Smooth muscle cell (in vitro differentiated cells): ENCODE measurements around the gene PIAS4. TPM values are rescaled to one million over a fixed set of nuclear protein-coding genes. Genes with fewer than 3 reads are reported as not detected.

Source experiments
- DNase-seq: peaks from one replicate; lab custom pipeline; 2025; ENCODE audit not compliant: unreplicated experiment; lab: John Stamatoyannopoulos, UW
- H2AFZ ChIP-seq: fragments of 200-600 bp; sonication (generic); 2 replicates; pipeline ENCODE4 v1.6.0; 2016; ENCODE audit warnings: antibody characterized with exemption, low read depth, mild to moderate bottlenecking
- H3F3A ChIP-seq: fragments of 200-600 bp; sonication (generic); 2 replicates; pipeline ENCODE4 v1.6.0; 2017; ENCODE audit warnings: antibody characterized with exemption, low read depth
- H3K27ac ChIP-seq: fragments of 200-600 bp; sonication (generic); 2 replicates; pipeline ENCODE4 v1.5.1; 2016; ENCODE audit warnings: low read depth, mild to moderate bottlenecking
- H3K27me3 ChIP-seq: fragments of 200-600 bp; sonication (generic); 2 replicates; pipeline ENCODE4 v1.6.1; 2016; ENCODE audit warnings: low read depth, mild to moderate bottlenecking
- H3K36me3 ChIP-seq: fragments of 200-600 bp; sonication (generic); 2 replicates; pipeline ENCODE4 v1.5.1; 2016; ENCODE audit warnings: low read depth
- H3K4me1 ChIP-seq: fragments of 200-600 bp; sonication (generic); 2 replicates; pipeline ENCODE4 v1.5.1; 2016; ENCODE audit warnings: low read depth
- H3K4me2 ChIP-seq: fragments of 200-600 bp; sonication (generic); 2 replicates; pipeline ENCODE4 v1.6.0; 2016; ENCODE audit warnings: mild to moderate bottlenecking
- H3K4me3 ChIP-seq: fragments of 200-600 bp; sonication (generic); 2 replicates; pipeline ENCODE4 v1.5.1; 2016; ENCODE audit warnings: mild to moderate bottlenecking
- H3K79me2 ChIP-seq: fragments of 200-600 bp; sonication (generic); 2 replicates; pipeline ENCODE4 v1.6.0; 2016; ENCODE audit warnings: low read depth, mild to moderate bottlenecking
- H3K9ac ChIP-seq: fragments of 200-600 bp; sonication (generic); 2 replicates; pipeline ENCODE4 v1.6.0; 2016; ENCODE audit warnings: low read depth
- H3K9me3 ChIP-seq: fragments of 200-600 bp; sonication (generic); replicated peaks from 2 replicates; pipeline ENCODE4 v1.5.1; 2016; ENCODE audit warnings: low read depth
- H4K20me1 ChIP-seq: fragments of 200-600 bp; sonication (generic); 2 replicates; pipeline ENCODE4 v1.6.0; 2016; ENCODE audit warnings: low read depth
- WGBS: methylation state at CpG from one replicate; pipeline ENCODE4 v1.1.7; 2016; ENCODE audit warnings: low lambda C conversion rate; 5-methylcytosine and 5-hydroxymethylcytosine counted together
- polyA plus RNA-seq: library from polyadenylated mRNA; unstranded; fragments of >200 nt; fragmentation: Nextera tagmentation; extraction: Ambion mirVana; gene quantifications from 2 replicates; pipeline ENCODE4 v1.2.1, GENCODE V29; 2016
- total RNA-seq: library from RNA; depleted of rRNA; stranded (reverse); fragments of >200 nt; gene quantifications from 2 replicates; pipeline ENCODE4 v1.2.3, GENCODE V29; 2014
- TF ChIP-seq, protein P1 (sequence below): fragments of 200-600 bp; sonication (generic); IDR thresholded peaks from 2 replicates; pipeline ENCODE4 v1.5.1; 2017; ENCODE audit warnings: borderline replicate concordance, mild to moderate bottlenecking, antibody characterized with exemption; ENCODE audit not compliant: insufficient read depth, poor library complexity, severe bottlenecking

The PIAS4 gene
- total and polyA plus RNA-seq, 2 experiments from 2014 or later, result 8.1 to 17.3 TPM

DNA sequence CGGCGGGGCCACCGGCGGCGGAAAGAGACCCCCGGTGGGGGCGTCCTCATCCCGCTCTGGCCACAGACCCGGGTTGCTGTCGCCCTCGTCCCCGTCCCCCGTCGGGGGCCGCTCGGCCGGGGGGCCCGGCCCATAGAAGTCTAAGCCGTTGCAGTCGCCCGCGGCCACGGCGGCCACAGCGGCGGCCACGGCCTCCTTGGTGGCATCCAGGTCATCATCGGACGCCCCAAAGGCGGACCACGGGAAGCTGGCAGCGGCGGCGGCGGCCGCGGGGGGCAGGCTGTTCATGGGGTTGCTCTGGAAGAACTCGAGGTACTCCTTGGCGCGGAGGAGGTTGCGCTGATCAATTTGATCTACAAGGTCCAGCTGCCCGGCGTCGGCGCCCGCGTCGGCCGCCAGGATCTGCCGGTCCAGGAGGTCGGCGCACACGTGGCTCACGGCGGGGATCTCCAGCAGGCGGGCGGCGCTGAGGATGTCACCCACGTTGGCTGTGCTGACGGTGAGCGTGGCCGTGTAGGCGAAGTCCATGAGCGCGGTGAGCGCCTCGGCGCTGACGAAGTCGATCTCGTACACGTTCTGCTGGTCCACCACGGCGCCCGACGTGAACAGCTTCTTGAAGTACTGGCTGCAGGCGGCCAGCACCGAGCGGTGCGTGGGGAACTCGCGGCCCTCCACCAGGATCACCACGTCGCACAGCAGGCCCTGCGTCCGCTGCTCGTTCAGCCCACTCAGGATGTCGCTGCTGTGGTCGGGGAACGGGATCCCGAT, 47.1 kb downstream of the PIAS4 start:
- H3K9ac ChIP-seq, result no peak overlapping the region
- no peaks in the 10 kb centered on the region for H3K27me3 ChIP-seq
- H3K79me2 ChIP-seq, result peaks cover 89% of the 10 kb centered on the region
- no peak for DNase-seq
- TF ChIP-seq, protein P1, sequence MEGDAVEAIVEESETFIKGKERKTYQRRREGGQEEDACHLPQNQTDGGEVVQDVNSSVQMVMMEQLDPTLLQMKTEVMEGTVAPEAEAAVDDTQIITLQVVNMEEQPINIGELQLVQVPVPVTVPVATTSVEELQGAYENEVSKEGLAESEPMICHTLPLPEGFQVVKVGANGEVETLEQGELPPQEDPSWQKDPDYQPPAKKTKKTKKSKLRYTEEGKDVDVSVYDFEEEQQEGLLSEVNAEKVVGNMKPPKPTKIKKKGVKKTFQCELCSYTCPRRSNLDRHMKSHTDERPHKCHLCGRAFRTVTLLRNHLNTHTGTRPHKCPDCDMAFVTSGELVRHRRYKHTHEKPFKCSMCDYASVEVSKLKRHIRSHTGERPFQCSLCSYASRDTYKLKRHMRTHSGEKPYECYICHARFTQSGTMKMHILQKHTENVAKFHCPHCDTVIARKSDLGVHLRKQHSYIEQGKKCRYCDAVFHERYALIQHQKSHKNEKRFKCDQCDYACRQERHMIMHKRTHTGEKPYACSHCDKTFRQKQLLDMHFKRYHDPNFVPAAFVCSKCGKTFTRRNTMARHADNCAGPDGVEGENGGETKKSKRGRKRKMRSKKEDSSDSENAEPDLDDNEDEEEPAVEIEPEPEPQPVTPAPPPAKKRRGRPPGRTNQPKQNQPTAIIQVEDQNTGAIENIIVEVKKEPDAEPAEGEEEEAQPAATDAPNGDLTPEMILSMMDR, result no peak
- H2AFZ ChIP-seq, result no peak overlapping the region
- WGBS, result 98% methylated on average over 54 of the region's 91 CpGs
- H3K4me1 ChIP-seq, result peaks cover 10% of the 10 kb centered on the region
- H3K4me2 ChIP-seq, result no peak overlapping the region
- peaks cover 98% of the 10 kb centered on the region for H4K20me1 ChIP-seq
- H3K27ac ChIP-seq, result no peak overlapping the region
- no peaks in the 10 kb centered on the region for H3K9me3 ChIP-seq
- no peaks in the 10 kb centered on the region for H3K36me3 ChIP-seq
- H3F3A ChIP-seq, result peaks cover 10% of the 10 kb centered on the region
- no peak overlapping the region for H3K4me3 ChIP-seq

DNA sequence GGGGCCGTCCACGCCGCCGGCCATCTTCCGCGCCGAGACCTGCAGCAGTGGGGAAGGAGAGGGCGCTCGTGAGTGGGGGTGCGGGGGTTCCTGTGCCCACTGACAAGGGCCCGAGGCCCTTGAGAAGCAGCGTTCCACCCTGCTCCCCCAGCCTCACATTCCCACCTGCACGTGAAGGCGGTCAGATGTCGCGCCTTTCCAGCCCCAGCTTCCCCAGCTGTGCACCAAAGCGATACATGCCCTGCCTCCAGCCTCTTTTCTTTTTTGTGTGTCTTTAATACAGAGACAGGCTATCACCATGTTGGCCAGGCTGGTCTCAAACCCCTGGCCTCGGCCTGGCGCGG, 47.6 kb downstream of the PIAS4 start:
- H3K9ac ChIP-seq, result no peak overlapping the region
- no peak overlapping the region for H3K27ac ChIP-seq
- H3K36me3 ChIP-seq, result no peaks in the 10 kb centered on the region
- H3K4me2 ChIP-seq, result no peak overlapping the region
- peaks cover 89% of the 10 kb centered on the region for H3K79me2 ChIP-seq
- H3K9me3 ChIP-seq, result no peaks in the 10 kb centered on the region
- H3K4me3 ChIP-seq, result no peak overlapping the region
- peaks cover 11% of the 10 kb centered on the region for H3K4me1 ChIP-seq
- H2AFZ ChIP-seq, result no peak overlapping the region
- 96% methylated on average over 10 of the region's 20 CpGs for WGBS
- no peaks in the 10 kb centered on the region for H3K27me3 ChIP-seq
- H4K20me1 ChIP-seq, result peaks cover 98% of the 10 kb centered on the region
- TF ChIP-seq, protein P1, result no peak
- peaks cover 10% of the 10 kb centered on the region for H3F3A ChIP-seq
- no peak for DNase-seq

DNA sequence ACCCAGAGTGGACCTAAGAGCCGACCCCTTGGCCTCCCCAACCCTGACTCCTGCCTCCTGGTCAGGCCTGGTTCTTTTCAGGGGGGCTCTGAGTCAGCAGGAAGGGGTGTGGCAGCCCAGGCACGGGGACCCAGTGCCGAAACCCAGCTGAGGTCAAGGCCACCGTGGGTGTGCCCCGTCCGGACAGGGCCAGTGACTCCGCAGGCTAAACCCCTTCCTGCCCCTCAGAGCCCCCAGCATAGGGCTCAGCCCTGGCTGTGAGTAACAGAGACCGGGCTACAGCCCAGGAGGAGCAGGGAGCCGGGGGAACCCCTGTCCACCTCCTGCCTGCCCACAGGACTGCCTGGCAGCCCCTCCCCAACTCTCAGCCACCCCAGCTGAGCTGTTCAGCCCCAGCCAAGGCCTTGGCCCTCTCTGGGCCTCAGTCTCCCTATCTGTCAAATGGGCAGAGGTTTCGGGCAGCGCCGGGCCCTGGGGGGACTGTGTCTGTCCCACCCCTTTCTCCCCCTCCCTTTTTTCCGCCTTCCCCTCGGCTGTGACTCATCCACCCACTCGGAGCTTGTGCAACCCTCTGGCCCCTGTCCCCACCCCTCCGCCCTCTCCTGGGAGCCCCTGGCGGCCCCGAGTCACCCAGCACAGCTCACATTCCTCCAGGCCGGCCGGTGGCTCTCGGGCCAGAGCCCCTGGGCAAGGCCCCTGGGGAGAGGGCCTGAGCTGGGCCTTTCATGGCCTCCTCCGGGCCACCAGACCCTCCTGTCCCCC, 50.6 kb downstream of the PIAS4 start:
- H3K9ac ChIP-seq, result peak overlapping the region; percentile 73
- no peaks in the 10 kb centered on the region for H3K27me3 ChIP-seq
- peaks cover 98% of the 10 kb centered on the region for H4K20me1 ChIP-seq
- H3K27ac ChIP-seq, result peak overlapping the region; percentile 93
- no peak overlapping the region for H2AFZ ChIP-seq
- no peaks in the 10 kb centered on the region for H3K36me3 ChIP-seq
- DNase-seq, result peak; percentile 47
- H3K4me1 ChIP-seq, result peaks cover 17% of the 10 kb centered on the region
- peaks cover 89% of the 10 kb centered on the region for H3K79me2 ChIP-seq
- H3K9me3 ChIP-seq, result no peaks in the 10 kb centered on the region
- peaks cover 7% of the 10 kb centered on the region for H3F3A ChIP-seq
- H3K4me2 ChIP-seq, result peak overlapping the region; percentile 79
- H3K4me3 ChIP-seq, result peak overlapping the region; percentile 1
- 44% methylated on average over 18 of the region's 22 CpGs for WGBS
- TF ChIP-seq, protein P1, result no peak
